Activated T-helper 1 cell treated with anti-CD3 and anti-CD28 coated beads, Interleukin-2, amount 50 U/mL, for 16 hours (primary cell): ENCODE results near the gene PNLIPRP1.

Experiments
- DNase-seq, 2 donors: peaks; one replicate each; pipeline ENCODE4 v3.0.0-alpha.2; 2020; ENCODE audit warnings: low read depth in 1 of 2, low spot score in 1 of 2

Gene PNLIPRP1

GRCh38 chr10:116598329-116598728 is 7.6 kb downstream of the PNLIPRP1 start:
- DNase-seq = no peak

- DNase-seq = no peak
Observed at GRCh38 chr10:116599991-116600390, 9.2 kb downstream of the PNLIPRP1 start.

DNA sequence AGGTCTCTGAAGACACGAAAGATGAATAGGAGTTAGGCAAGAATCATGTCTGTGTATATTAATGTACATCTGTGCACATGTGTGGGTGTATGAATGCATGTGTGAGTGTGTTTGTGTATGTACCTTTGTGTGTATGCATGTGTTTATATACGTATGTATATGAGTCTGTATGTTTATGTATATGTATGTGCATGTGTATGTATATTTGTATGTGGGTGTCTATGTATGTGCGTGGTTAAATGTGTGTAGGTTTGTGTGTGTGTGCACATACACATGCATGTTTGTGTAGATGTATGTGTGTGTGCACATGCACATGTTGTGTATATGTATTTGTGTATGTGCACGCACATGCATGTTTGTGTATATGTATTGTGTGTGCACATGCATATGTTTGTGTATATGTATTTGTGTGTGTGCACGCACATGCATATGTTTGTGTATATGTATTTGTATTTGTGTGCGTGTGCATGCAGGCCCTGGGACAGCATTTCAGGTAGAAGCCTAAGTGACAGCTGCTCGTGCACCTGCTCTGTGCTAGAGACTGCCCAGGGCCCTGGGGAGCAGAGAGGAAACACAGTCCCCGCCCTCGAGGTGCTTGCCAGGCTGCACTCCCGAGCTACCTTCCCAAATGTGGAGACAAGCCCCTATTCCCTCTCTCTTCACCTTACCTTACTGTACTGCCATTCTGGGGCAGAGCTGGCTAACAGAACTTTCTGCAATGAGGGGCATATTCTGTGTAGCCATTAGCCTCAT is 12.1 kb downstream of the PNLIPRP1 start:
- no peak for DNase-seq

DNA sequence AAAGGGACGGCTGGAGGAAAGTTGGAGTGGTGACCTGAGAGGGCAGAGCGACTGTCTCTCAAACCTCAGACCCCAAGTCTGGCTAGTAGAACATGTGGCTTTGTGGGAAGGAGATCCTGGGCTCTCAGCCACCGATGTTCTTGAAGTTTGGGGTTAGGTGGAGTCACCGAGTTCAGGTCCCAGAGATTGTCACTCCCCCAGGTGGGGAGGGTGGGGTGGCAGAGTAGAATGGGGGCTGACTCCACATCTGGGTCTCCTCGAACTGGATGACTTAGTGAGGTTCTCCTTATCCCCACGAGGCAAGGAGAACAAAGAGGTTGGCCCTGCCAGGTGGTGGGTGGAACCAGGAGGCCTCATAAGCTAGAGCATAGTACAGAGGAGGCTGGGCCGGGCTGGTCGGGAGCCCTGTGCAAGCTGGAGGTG is 15.3 kb downstream of the PNLIPRP1 start:
- DNase-seq = no peak

DNA sequence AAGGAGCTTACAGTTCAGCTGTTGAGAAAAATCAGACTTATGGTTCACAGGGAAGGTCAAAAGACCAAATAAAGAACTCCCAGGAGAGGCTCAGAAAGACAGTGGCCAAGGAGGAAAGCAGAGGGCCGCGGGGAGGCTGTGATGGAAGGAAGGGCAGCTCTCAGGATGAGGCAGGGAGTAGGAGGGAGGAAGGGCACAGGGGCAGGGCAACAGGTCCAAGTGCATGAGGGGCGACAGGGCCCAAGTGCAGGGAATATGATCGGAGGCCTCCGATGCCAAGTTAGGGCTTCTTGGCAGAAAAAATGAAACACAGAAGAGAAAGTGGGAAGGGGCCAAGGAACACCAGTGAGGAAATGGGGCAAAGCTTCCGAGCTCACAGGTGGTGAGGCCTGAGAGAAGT is 16.6 kb downstream of the PNLIPRP1 start:
- no peak for DNase-seq

DNA sequence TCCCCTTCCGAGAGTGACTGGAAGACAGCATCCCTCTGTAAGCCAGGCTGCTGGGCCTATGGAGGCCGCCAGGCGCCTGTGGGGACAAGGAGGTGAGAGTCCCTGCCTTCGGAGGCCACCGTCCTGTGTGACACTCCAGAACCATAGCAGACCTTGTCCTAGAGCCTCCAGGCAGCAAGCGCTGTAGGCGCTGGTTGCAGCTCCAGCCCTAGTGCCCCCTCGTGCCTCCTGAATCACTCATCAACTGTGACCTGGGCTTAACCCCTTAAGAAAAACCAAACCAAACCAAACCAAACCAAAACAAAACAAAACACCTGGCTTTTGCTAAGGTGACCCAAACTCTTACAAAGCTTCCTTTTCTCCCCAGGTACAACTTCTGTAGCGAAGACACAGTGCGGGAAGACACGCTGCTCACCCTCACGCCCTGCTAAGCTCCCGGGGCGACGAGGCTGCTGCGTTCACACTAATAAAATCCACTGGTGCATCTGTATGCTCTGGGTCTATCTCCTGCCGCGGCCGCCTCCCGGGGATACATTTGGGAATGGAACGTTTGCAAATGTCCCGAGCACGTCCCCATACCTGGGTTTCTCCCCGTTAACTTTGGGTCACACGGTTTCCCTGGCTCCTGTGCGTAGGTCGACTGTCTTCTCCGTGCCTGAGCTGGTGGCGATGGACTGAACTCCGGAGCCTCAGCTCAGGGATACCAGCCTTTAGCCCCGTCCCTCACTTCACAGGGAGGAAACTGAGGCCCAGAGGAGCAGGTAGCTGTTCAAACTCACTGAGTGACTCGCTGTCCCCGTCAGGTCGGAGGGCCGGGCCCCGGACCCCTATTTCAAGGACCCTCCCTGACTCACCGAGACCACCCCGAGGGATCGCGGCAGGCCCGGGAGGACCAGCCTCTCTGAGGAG is 18.2 kb downstream of the PNLIPRP1 start:
- no peak for DNase-seq

DNA sequence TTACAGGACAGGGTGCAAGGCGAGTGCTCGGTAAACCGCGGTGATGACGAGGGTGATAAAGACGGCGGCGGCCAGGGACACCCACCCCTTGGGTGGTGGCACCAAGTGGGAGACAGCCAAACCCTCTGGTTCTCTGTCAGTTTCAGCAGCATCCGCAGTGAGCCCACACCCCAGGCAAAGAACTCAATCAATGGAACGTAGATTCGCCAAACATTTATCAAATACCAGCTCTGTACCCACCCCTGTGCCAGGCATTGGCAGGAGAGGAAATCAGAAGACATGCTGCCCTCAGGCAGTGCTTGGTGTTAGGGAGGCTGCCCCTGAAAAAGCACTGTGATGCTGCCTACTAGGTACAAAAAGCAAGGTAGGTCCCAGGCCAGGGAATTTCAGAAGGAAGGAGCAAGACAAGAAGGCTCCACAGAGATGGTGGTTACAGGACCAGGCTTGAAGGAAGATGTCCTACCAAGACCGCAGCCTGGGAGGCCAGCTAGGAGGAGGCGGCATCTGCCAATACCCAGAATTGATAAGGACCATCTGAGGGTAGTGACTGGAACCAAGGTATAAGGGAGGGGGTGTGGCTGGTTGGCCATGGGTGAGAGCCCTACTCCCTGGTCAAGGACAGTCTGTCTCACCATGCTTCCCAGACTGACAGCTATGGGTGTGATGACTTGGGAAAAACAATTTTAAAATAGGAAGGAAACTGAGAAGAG is 19.8 kb downstream of the PNLIPRP1 start:
- DNase-seq = no peak

- no peak for DNase-seq
Observed at GRCh38 chr10:116611153-116611545, 20.4 kb downstream of the PNLIPRP1 start.

- no peak for DNase-seq
Observed at GRCh38 chr10:116612107-116612769, 21.5 kb downstream of the PNLIPRP1 start.

DNA sequence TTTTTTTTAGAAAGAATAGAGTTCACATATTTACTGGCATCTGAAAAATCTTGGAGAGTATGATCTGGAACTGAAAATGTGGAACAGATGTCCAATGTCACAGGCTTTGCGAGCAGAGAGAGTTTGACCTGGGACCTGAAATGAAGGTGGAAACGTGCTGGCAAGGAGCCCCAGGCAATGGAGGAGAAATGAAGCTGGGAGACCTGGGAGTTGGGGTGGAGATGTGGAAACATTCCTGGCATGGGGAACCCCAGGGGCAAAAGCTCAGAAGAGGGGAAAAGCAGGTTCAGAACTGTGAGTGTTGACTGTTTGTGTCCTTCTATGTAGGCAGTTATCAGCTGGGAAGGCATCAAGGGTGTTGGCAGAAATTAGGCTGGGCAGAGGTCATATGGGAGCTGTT is 22.7 kb downstream of the PNLIPRP1 start:
- no peak for DNase-seq

DNA sequence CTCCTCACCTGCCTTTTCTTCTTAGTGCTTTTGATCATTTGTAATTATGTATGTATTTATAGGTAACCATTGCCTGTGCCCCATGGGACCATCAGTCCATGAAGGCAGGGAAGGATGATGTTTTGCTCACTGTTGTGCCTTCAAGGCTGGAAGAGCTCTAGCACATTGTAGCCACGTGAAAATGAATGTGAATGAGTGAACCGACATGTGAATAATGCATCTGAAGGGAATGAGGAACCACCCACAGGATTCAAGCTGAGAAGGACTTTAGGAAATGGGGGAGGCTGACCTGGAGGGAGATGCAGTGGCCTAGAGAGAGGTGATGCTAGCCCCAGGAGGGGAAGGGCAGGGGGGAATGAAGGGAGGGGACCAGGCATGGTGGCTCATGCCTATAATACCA is 24.0 kb downstream of the PNLIPRP1 start:
- DNase-seq = no peak

- no peak for DNase-seq
Observed at GRCh38 chr10:116615199-116615776, 24.5 kb downstream of the PNLIPRP1 start.

GRCh38 chr10:116620423-116621400 is 30.0 kb downstream of the PNLIPRP1 start, which contains the start of gene PNLIPRP2:
PNLIPRP2 (plus strand) TSS chr10:116620953.
- DNase-seq = no peak

DNA sequence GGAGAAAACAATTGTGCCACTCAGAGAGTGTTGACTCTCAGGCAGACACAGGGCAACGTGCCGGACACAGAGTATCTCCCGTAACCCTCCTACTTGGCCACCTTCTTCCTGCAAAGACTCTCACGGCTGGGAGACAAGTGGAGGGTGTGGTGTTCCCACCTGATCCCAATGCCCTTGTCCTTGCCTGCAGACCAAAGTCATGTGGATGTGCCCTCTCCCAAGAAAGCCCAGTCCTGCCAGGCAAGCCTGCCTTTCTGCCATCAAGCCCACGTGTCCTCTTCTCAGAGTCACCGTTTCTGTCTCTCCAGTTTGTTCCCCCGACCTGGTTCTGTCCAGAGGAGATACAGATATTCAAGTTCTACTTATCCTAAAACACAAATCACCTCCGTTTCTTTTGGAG is 30.7 kb downstream of the PNLIPRP1 start:
- DNase-seq = no peak

DNA sequence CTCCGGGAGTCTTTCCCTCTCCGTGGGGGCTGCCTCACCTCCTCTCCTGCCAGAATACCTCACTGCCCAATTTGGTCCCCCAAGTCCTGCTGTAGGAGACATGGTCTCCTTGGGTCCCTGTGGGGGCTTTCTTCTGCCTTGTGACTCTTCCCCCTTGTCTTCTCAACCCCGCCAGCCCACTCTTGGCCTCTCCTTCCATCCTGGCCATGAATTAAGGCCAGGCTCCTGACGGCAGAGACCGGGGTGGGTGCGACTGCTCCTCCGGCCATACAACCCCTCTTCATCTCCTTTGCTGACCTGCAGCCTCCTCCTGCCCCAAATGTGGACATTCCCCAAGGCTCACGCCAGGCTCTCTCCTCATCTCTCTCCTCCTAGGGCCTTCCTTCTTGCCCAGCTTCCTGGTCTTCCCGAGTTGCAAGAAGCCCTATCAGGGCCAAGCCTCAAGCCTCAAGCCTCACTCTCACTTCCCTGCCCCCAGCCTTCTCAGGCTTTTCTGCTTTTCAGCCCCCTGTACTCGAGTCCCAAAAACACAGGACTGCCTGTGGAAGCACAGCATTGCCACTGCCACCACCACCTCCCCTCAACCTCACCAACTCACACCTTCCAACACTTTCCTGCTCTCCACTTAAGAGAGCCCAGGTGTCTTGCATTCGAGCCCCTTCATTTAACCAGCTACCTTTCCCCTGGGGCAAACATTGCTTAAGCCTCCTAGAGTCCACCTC is 31.3 kb downstream of the PNLIPRP1 start:
- DNase-seq = no peak

DNA sequence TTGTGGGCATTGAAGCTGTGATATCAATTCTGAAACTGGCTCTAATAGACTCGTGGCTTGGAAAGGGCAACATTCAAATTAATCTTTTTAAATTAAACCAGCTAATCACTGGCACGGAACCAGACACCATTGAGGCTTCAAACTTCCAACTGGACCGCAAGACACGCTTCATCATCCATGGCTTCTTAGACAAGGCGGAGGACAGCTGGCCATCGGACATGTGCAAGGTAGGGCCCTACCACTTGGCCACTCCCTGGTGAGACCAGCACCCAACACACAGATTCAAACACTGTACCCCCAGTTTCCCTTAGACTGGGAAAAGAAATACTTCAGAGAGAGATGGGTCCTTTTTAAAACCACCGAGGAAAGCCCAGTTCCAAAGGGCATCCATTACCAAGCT is 35.1 kb downstream of the PNLIPRP1 start:
- no peak for DNase-seq

- no peak for DNase-seq
Observed at GRCh38 chr10:116626815-116627214, 36.1 kb downstream of the PNLIPRP1 start.

DNA sequence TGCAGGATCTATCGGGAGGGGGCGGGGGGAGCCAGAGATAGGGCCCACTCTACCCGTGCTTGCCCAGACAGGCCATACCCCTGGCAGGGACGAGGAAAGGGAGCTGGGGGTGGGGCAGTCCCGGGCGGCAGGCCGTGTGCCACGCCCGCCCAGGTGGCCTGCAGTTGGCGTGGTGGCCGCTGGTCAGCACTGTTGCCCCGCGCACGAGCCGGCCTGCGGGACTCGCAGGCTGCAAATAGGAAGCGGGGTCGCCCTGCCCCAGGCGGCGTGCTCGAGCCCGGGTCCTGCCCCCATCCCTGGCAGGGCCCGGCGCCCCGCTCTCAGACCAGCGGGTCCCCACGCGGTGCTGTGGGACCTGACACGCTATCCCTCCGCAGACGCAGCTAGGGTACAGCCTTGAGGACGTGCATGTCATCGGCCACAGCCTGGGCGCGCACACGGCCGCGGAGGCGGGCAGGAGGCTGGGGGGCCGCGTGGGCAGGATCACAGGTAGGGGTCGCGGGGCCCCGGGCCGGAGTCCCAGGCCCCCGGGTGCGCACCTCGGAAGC is 36.7 kb downstream of the PNLIPRP1 start:
- no peak for DNase-seq

DNA sequence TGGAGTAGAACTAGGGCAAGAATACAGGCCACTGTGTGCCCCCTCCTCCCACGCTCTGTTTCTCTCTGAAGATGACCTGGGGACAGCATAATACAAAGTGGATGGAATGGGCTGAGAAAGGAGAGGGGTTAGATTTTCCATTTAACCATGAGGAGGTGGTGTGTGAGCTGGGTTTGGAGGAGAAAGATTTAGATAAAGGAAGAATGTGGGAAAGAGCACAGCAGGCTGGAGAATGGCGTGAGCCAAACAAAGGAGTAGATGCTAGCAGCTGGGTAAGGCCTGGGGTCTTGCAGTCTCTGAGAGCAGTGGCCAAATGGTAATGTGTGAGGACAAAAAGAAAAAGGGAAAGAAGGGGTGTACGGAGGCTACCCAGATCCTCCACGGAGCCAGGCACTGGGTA is 38.6 kb downstream of the PNLIPRP1 start:
- no peak for DNase-seq
